ENCODE results near the gene SFXN5. TPM values are rescaled to one million over a fixed set of nuclear protein-coding genes. Genes with fewer than 3 reads are reported as not detected.
A peak's percentile ranks its signal among the peaks of the same experiment; 100 is the strongest.

The SFXN5 gene
- total and polyA plus RNA-seq, 2 of the 8 experiments (the other 6 are each of a cell fraction or from before 2014, with no cell fraction given): 29.3 to 33.1 TPM

DNA sequence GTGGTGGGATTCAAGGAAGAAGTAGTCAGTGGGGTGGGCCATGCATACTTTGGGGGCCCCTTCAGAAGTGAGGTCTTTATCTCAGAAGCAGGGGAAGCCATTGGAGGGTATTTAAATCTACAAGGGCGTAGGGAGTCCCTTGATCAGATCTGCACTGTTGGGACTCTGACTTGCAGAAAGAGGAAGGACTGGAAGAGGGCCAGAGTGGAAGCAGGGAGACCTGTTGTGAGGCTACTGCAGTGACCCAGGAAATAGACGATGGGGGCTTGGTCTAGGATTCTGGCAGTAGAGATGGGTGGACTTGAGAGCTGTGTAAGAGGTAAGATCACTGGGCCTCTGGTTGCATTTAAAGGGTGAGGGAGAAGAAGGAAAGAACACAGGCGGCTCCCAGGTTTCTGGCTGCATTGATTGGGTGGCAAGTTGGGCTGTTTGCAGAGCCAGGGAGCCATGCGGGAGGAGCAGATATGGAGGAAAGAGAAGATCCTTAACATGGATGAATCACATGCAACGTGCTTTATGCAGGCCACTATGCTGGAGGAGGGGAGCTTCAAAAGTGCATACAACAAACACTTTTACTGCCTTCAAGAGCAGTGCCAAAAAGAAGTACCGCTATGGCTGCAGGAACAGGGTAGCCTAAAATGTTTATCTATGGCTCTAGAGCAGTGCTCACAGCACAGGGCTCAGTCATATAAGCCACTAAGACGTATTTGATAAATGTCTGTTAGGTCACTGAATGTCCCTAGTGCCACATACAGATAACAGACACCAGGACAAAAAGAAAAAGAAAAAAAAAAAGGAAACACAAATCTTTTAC is 2.3 kb downstream of the SFXN5 start:
- no peak overlapping the region for H4K91ac ChIP-seq (replicated peaks; ENCODE audit: insufficient read length, low read length)
- H3K27ac ChIP-seq (ENCODE audit: low read depth, low read length): no peak overlapping the region
- H3K4ac ChIP-seq (replicated peaks; ENCODE audit: insufficient read length, low read depth, low read length): no peak overlapping the region
- no peaks in the 10 kb centered on the region for H3K36me3 ChIP-seq (ENCODE audit: control insufficient read depth in 2 of 4, insufficient read depth in 4 of 4, low read length in 3 of 4)
- no peak overlapping the region for H2BK5ac ChIP-seq (ENCODE audit: low read depth, low read length)
- H3K9me3 ChIP-seq (ENCODE audit: insufficient read depth in 2 of 2, low read depth in 1 of 2, low read length in 1 of 2): no peaks in the 10 kb centered on the region
- no peak overlapping the region for H4K8ac ChIP-seq (ENCODE audit: extremely low read depth, insufficient read depth, low read length)
- no peak overlapping the region for H2AFZ ChIP-seq (ENCODE audit: low read length)
- H3K23me2 ChIP-seq (ENCODE audit: low read depth, low read length): peaks cover 14% of the 10 kb centered on the region; the same call in 1 of the 2 replicates
- peaks cover 3 to 16% of the 10 kb centered on the region in 2 experiments for H4K20me1 ChIP-seq (replicated peaks in 1 of 2; ENCODE audit: control insufficient read depth in 1 of 2, insufficient read depth in 2 of 2, low read length in 2 of 2)
- peaks cover 0 to 4% (median 0%) of the 10 kb centered on the region in 4 experiments; a peak in 4 of 7 replicates for H3K27me3 ChIP-seq (replicated peaks in 1 of 4; ENCODE audit: control insufficient read depth in 3 of 4, extremely low read depth in 1 of 4, insufficient read depth in 3 of 4, low read length in 3 of 4)
- H3K4me2 ChIP-seq (ENCODE audit: insufficient read depth in 1 of 2, low read depth in 2 of 2, low read length in 2 of 2): peak overlapping the region; percentile 85 to 97
- H3K9ac ChIP-seq (replicated peaks in 1 of 4; ENCODE audit: extremely low read depth in 1 of 4, low read depth in 3 of 4, low read length in 3 of 4): peak overlapping the region in 1 of 4 experiments; percentile 65; a peak in 1 of 7 replicates
- H2BK20ac ChIP-seq (ENCODE audit: low read length): no peak overlapping the region
- H3K4me3 ChIP-seq (ENCODE audit: extremely low read depth in 1 of 4, insufficient read depth in 2 of 4, low read depth in 3 of 4, low read length in 4 of 4): peak overlapping the region; percentile 63 to 86 (median 76); a peak in 7 of 8 replicates
- FAIRE-seq: no peak
- peaks cover 16% of the 10 kb centered on the region; the same call in 1 of the 2 replicates for H3K79me1 ChIP-seq (ENCODE audit: low read depth, low read length)
- DNase-seq (ENCODE audit: low read depth in 1 of 2, low spot score in 2 of 2): no peak
- 0 out of 2 replicates have a peak overlapping the region, but pooled peaks have one; percentile 13 for H2AK5ac ChIP-seq (ENCODE audit: low read depth, low read length)
- H2BK15ac ChIP-seq (ENCODE audit: low read length): no peak overlapping the region
- H3K79me2 ChIP-seq (ENCODE audit: control insufficient read depth in 1 of 2, insufficient read depth in 2 of 2, low read length in 2 of 2): peaks cover 4 to 45% of the 10 kb centered on the region in 2 experiments; a peak in 3 of 4 replicates
- 85% methylated on average over 7 of the region's 7 CpGs; no CpG with 5 or more reads in 1 of the 2 experiments for WGBS, 2 experiments (ENCODE audit: extremely low coverage in 1 of 2, insufficient coverage in 1 of 2, insufficient read length in 1 of 2, insufficient replicate concordance in 2 of 2, low coverage in 1 of 2, low lambda C conversion rate in 2 of 2, missing lambda C conversion rate in 1 of 2)
- 0 out of 2 replicates have a peak overlapping the region, but pooled peaks have one; percentile 23 for H2BK12ac ChIP-seq (ENCODE audit: low read depth, low read length)
- H2BK120ac ChIP-seq (replicated peaks; ENCODE audit: low read depth, low read length): no peak overlapping the region
- peaks cover 4 to 18% (median 8%) of the 10 kb centered on the region in 4 experiments; a peak in 6 of 7 replicates for H3K4me1 ChIP-seq (replicated peaks in 1 of 4; ENCODE audit: control insufficient read depth in 3 of 4, insufficient read depth in 4 of 4, low read length in 3 of 4)
- CTCF ChIA-PET (ENCODE audit: partially characterized antibody): no interaction called here
- no peak overlapping the region for H3K56ac ChIP-seq (replicated peaks; ENCODE audit: insufficient read length, low read depth, low read length)
- H3K14ac ChIP-seq (ENCODE audit: insufficient read length): no peak overlapping the region
- H4K5ac ChIP-seq (ENCODE audit: insufficient read length, low read depth, low read length): no peak overlapping the region
- no peak overlapping the region for H3K18ac ChIP-seq (ENCODE audit: extremely low read depth, low read length)
- POLR2A ChIA-PET (ENCODE audit: partially characterized antibody): interaction anchor here (0.7 to 0.9 kb wide), 3 partner anchors 8 to 89 kb away, joined by 3 to 4 read pairs (median 4); no protein-coding TSS in a partner anchor
- no peak overlapping the region for H3K23ac ChIP-seq (ENCODE audit: insufficient read length)
- TF ChIP-seq SIX5 (IDR thresholded peaks at IDR 0.05; ENCODE audit: low read depth, low read length): no peak
- TF ChIP-seq SP1 (IDR thresholded peaks at IDR 0.05; ENCODE audit: low read depth, low read length): no peak
- TF ChIP-seq TBP (IDR thresholded peaks at IDR 0.05; ENCODE audit: low read depth, low read length): no peak
- TF ChIP-seq EP300 (IDR thresholded peaks at IDR 0.05; ENCODE audit: borderline replicate concordance in 1 of 2, low read depth in 2 of 2, low read length in 2 of 2): no peak
- TF ChIP-seq GABPA (IDR thresholded peaks at IDR 0.05; ENCODE audit: borderline replicate concordance, insufficient read depth, low read length): no peak
- no peak for TF ChIP-seq EZH2 (IDR thresholded peaks at IDR 0.05; ENCODE audit: low read depth, low read length, severe bottlenecking)
- TF ChIP-seq, protein P1, sequence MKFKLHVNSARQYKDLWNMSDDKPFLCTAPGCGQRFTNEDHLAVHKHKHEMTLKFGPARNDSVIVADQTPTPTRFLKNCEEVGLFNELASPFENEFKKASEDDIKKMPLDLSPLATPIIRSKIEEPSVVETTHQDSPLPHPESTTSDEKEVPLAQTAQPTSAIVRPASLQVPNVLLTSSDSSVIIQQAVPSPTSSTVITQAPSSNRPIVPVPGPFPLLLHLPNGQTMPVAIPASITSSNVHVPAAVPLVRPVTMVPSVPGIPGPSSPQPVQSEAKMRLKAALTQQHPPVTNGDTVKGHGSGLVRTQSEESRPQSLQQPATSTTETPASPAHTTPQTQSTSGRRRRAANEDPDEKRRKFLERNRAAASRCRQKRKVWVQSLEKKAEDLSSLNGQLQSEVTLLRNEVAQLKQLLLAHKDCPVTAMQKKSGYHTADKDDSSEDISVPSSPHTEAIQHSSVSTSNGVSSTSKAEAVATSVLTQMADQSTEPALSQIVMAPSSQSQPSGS (IDR thresholded peaks at IDR 0.05; ENCODE audit: low read length): no peak
- no peak for TF ChIP-seq GTF2F1 (IDR thresholded peaks at IDR 0.05; ENCODE audit: borderline replicate concordance, low read depth, low read length)
